ENCODE measurements around the gene KREMEN2.

GRCh38 chr16:3008690-3009037 is 44.6 kb downstream of the KREMEN2 start:
- TF ChIP-seq CTCF (conservative IDR thresholded peaks at IDR 0.05): no peak
- no peak for TF ChIP-seq EZH2 (IDR thresholded peaks at IDR 0.05; ENCODE audit: low read depth)

Data from PC-9 (cell line).